ENCODE data around the gene DIP2C.
"Not testable (repeated sequence)": the region's sequence is repeated elsewhere in the genome, so short reads cannot be mapped to it uniquely, and the experiment has no call there.

The DIP2C gene

DNA sequence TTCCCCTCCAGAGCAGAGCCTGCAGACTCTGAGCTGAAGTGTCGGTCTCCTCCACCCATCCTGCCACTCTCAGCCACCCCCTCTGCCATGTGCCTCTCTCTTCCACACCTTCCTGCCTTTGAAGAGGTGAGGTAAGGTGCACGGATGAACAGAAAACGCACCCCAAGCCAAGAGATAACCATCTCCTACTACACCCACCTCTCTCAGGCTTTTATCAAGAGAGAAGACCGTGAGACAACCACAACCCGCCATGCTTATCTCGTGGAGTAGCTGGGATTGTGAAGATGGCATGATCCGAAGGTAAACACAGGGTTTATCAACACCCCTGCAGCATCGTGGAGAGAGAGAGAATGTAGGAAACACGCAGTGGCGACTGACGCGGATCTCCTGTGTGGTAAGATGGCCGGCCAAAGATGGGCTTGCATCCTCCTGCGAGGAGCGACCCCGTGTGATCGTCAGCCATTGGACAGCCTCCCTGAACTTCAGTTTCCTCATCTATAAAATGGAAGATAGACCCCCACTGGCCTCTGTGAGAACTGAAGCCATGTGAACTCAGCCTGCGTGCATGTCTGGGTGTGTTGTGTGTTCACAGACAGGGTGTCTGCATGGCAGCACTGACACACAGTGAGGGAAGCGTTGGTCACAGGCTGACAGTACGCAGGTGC, 219.0 kb downstream of the DIP2C start:
- DNase-seq: peak; percentile 50 to 60

DNA sequence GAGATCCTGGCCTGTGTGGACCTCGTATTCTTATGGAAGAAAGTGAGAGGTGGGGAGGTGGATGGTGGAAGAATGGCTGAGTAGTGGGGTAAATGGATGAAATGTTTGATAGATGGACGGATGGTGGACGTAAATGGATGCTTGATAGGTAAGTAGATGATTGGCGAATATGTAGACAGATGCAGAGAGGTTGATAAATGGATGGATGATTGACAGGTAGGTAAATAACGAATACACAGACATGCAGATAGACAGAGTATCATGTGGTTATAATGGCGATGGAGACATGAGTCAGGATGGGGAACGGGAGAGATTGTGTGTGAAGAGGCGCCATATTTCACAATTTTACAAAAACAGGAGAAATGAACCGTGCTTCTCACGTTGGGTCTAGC, 219.5 kb downstream of the DIP2C start:
- no peak for DNase-seq

DNA sequence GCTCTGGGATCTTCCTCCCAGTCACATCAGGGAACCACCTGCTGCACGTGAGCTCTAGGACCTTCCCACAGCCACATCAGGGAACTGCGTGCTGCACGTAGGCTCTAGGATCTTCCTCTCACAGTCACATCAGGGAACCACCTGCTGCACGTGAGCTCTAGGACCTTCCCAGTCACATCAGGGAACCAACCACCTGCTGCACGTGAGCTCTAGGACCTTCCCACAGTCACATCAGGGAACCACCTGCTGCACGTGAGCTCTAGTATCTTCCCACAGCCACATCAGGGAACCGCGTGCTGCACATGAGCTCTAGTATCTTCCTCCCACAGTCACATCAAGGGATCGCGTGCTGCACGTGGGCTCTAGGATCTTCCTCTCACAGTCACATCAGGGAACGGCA, 229.7 kb downstream of the DIP2C start:
- DNase-seq: no peak

DNA sequence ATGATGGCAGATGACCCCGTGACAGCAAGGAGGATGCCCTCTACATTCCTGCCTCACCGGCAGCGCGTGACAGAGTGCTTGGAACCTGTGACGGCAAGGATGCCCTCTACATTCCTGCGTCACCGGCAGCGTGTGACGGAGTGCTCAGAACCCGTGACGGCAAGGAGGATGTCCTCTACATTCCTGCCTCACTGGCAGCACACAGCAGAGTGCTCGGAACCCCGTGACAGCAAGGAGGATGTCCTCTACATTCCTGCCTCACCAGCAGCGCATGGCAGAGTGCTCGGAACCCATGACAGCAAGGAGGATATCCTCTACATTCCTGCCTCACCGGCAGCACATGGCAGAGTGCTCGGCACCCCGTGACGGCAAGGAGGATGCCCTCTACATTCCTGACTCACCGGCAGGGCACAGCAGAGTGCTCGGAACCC, 231.0 kb downstream of the DIP2C start:
- DNase-seq: no peak

DNA sequence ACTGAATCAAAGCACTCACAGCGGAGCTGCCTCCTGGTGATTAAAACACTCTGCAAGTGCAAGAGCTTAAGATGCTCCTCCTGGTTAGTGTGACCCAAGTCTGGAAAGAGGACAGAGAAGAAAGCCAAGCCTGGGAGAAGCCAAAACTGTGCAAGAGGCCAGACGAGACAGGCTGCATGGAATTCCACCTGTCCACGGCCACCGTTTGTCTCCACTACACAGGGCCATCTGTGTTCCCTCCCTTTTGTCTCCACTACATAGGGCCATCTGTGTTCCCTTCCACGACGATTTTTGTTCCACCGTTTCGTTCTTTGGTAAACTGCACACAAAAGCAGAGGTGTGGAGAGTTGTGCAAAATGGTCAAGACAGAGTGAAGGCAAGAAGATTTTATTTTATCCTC, 233.0 kb downstream of the DIP2C start:
- DNase-seq: no peak

DNA sequence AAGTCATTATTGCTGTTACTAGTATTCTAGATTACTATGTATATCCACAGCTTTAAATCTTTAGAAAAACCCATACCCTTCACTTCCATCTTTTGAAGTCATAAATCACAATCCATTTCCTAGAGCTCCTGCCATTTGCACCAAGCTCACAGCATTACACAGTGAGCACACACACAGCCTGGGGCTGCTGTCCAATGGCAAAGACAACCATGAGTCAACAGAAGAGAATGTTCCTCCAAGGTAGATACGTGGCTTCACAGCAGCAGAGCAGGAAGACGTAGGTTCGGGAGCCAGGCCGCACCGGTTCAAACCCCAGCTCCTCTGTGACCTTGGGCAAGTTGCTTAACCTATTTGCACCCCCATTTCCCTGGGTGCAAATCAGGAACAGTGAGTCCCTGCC, 234.6 kb downstream of the DIP2C start:
- no peak for DNase-seq

DNA sequence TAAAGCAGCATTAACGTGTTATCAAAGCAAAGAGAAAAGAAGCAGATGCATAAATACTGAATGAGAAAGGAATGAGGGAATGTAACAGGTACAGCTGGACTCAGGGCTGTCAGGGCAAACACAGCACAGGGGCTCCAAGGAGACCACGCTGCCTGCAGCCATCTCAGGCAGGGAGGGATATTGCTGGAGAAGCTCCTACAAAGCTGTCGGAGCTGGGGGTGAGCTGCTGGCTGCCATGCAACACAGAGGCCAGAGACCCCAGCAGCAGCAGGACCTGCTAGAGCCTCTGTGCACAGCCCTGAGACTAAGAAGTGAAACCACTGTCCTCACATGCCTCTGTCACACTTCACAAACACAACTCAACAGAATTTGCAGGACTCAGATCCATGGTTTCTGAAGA, 235.8 kb downstream of the DIP2C start:
- no peak for DNase-seq

DNA sequence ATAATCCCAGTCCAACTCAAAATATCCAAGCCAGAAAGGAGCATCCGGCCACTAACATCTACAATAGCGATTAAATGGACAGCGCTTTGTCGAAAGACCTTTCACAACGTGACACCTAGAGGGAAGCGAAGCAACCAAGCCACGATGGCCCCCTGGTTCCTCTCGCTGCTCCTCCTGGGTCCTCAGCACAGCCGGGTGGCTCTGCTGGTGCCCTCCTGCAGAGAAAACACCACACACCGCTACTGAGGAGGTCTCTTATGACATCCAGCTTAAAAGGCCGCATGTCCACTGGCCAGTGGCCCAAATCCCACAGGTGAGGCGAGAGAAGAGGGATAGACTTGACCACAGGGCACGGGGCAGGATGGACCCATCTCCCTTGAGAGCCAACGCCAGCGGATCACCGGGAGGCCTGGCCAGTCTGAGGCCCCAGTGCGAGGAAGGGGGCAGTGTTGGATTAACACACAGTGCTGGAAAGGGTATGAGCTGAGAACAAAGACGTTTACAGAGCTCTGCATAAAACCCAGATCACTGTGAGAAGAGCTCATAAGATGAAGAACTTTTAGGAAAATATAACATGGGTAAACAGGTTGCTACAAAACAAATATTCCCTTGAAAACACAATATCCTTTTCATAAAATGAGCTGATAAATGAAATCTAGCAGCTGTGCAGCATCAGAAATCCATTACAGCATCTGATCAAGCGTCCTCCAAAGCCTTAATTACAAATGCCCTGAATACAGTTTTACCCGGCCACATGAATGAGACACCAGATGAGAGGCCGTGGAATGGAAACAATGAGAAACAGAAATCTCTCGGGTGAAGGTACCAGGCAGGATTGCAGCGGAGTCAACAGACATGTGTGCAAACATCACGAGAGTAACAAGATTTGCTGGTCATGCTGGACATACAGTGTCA, 236.7 kb downstream of the DIP2C start:
- no peak for DNase-seq

DNA sequence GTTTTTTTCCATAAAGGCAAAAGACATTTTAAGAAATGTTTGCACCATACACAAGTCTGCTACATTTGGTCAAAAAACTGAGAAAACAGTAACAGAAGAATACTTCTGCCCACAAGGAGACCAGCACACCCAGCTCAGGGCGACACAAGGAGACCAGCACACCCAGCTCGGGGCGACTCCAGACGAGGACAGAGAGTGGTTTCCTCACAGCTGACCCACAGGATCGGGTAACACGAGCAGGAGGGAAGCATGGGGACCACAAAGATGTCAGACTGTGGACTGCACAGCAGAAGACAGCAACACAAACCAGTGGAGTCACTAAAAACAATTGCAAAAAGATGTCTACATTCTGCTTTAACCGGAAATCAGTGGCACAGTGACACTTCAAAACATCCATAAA, 237.6 kb downstream of the DIP2C start:
- no peak for DNase-seq

DNA sequence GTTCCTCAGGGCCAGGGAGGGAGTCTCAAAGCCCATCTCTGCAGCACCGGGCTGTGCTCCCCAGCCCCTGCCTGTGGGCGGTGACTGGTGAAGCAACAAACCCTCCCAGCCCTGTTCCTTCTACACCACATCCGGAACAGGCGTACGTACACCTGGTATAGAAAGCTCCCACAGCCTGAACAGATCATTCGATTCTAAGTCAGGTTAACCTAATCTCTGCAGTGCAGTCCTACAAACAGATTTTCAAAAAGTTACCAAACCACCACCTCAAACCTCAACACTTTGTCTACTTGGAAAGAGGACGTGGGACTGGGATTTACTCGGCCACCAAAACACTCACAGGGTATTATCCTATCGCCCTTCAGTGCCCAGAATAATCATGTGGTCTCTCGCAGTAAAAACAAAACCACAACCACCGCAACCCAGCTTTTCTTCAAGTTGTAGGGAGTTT, 238.4 kb downstream of the DIP2C start:
- DNase-seq: peak; percentile 68 to 70

DNA sequence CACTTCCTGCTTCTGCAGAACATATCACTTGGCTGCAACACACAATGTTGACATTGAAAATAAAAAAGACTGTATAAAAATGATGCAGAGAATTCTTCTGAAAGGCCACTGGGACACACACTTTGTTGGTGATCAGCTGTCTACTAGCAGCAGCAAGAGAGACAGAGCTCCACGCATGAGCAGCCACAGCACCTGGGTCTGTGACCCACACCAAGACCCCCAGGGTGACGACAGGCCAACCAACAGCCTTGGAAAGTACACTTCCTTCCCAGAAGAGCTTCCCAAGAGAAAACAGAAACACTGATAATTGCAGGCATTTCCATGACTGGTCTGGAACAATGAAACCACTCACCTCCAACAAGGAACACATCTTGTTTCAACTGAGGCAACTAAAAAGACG, 239.0 kb downstream of the DIP2C start:
- no peak for DNase-seq

DNA sequence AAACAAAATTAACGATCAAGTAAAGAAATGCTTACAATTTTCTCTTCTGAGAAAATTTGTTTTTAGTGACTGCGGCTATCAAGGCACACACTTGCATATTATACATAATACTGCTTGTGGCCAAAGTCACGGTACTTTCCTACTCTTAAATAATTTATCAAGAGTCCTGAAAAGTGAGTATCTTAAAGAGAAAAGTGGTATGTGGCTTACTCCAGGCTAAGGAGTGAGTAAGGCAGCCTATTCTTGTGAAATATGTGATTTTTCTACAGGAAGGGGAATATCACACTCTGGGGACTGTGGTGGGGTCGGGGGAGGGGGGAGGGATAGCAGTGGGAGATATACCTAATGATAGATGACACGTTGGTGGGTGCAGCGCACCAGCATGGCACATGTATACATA, 240.1 kb downstream of the DIP2C start:
- not testable (repeated sequence) for DNase-seq

DNA sequence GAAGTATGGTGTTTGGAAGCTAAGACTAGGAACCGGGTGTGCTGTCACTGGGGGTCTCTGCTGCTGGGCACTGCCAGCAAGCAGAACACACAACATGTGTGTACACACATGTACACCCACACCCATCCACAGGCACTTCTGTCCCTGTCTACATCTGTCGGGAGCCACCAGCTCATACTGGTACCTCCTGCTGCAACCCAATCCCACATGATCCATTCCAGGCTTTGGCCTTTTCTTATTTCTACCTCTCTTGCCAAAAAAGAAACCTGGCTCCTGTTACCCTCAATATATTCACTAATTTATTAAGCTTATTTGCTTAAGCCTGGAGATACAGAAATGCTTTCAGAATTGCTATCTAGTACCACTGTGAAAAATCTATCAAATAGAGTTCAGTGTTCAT, 246.0 kb downstream of the DIP2C start:
- no peak for DNase-seq

DNA sequence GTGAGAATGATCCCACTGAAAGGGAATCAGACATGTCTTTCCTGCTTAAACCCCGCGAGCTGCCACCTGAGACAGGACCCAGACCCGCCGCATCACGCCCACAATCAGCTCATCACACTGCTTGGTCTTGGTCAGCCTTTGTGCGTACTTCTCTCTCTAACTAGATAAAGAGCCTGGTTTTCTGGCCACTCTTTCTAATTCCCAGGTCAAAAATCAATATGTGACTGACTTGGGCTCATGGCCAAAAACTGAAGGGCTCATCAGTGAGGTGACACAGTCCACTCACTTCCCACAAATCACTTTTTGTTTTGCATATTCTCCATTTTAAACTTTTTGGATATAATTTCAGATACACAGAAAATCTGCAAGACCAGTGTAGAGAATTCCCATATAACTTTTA, 247.3 kb downstream of the DIP2C start:
- no peak for DNase-seq

DNA sequence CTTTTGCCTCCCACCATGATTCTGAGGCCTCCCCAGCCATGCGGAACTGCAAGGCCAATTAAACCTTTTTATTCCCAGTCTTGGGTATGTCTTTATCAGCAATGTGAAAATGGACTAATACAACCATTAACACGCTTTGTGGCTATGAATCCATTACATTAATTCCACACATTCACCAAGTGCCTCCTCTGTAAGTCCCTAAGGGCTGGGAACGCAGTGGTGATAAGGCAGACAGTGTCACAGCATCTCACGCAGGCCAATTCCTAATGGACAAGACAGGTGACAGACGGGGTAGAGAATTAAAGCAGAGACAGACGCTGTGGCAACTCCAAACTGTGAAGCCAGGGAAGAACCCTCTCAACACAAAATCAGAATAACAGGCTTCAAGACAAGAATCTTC, 247.8 kb downstream of the DIP2C start:
- no peak for DNase-seq

DNA sequence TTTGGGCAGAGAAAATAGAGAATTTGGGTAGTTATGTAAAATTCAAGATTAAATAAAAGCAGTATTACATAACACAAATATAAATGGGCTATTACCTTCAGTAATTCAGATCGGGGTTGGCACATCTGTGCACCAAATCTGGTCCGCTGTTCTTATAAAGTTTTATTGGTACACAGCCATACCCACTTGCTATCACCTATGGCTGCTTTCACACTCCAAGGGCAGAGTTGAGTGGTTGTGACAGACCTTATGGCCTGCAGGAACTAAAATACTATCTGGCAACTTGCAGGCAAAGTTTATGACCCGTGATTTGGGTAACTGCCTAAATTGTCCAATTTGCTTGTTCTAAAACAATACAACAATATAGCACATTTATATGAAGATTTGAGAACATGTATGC, 249.3 kb downstream of the DIP2C start:
- DNase-seq: no peak

DNA sequence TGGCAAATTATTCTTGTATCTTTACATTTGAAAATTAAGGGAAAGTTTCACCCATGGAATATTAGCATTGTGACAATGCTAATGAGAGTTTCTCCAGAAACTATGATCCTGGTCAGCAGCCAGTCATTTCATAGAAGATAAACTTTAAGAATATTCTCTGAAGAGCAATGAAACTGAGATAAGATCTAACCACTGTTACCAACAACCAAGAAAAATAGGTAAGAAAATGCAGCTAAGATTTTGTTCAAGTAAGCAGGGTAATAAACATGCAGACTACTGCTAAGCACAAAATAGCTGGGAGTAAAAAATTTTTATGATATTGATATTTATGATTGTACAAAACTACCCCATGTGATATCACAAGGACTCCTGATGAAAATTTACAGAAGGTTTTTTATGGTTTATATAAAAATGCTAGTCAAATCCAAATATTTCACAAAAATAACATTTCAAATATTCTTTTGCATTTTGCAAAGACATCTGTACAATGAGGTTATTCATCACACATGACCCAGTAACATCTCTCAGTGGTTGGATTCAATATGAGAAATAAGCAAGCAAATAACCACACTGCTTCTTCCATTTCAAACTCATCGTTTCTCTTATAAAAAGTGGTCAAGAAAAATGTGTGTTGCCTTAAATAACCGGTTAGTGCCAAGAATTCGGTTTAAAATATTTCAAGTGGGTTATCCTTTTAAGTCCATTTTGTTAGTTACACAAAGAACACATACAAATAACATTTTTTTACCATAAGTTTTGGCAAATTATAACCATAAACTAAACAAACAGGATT, 251.6 kb downstream of the DIP2C start:
- DNase-seq: no peak

DNA sequence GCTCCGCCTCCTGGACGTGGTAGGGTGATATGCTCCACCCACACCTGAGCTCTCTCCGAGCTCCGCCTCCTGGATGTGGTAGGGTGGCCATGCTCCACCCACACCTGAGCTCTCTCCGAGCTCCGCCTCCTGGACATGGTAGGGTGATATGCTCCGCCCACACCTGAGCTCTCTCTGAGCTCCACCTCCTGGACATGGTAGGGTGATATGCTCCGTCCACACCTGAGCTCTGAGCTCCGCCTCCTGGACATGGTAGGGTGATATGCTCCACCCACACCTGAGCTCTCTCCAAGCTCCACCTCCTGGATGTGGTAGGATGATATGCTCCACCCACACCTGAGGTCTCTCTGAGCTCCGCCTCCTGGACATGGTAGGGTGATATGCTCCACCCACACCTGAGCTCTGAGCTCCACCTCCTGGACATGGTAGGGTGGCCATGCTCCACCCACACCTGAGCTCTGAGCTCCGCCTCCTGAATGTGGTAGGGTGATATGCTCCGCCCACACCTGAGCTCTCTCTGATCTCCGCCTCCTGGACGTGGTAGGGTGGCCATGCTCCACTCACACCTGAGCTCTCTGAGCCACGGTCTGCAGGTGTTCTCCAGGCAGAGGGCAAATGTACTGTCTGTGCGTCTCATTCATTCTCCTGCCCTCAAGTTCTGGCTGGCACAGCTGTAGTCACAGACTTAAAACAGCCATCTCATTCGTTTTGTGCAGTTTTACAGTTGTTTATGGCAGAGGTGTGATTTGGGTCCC, 252.4 kb downstream of the DIP2C start:
- peak in 1 of 2 donors; percentile 31 for DNase-seq

DNA sequence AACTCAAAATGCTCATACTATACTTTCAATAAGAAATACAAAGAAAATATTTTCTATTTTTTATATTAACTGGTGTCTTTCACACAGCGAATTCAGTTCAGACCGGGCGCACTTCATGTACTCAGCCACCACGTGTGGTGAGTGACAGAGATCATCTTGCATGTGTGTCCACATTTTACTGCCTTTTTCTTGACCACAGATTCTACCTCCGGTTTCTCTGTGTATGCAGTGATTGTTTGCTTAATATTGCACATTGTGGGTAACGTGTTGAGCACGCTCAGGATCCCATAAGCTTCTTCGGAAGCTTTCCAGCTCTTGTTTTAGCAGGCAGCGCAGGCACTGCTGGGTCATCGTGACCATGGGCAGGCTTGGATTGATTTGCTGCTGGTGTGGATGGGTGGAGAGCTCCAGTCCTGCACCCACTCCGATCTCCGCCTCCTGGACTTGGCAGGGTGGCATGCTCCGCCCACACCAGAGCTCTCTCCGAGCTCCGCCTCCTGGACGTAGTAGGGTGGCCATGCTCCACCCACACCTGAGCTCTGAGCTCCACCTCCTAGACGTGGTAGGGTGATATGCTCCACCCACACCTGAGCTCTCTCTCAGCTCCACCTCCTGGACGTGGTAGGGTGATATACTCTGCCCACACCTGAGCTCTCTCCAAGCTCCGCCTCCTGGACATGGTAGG, 253.3 kb downstream of the DIP2C start:
- no peak for DNase-seq

DNA sequence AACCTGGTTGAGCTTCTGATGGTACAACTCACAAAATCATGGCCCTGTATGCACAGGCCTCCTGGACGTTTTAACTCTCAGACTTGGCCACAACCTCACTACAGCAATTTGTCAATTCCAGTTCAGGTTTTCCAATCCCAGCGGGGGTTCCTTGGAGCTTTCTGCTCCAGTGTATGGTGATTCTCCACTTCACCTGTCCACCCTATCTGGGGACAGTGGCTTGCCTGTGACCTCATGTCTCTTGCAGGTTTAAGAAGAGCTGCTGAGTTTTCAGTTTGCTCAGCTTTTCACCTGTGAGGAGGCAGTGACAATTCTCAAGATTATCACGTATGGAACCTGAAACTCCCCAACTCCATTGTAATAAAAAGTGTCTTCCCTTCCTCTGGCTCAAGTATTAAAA, 254.1 kb downstream of the DIP2C start:
- DNase-seq: no peak

DNA sequence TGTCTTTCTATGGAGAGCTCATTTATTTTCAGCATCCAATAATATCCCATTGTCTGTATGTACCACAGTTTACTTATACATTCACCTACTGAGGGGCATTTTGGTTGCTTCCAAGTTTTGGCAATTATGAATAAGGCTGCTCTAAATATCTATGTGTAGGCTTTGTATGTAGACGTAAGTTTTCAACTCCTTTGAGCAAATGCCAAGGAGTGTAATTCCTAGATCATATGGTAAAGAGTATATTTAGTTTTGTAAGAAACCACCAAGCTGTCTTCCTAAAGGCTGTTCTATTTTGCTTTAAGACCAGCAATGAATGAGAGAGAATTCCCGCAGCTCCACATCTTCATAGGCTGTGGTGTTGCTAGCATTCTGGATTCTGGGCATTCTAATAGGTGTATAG, 259.8 kb downstream of the DIP2C start:
- DNase-seq: no peak

All from CD4-positive, alpha-beta T cell treated with Interleukin-1 beta for 1 hour (primary cell).